ENCODE measurements around the gene NUP85.

DNA sequence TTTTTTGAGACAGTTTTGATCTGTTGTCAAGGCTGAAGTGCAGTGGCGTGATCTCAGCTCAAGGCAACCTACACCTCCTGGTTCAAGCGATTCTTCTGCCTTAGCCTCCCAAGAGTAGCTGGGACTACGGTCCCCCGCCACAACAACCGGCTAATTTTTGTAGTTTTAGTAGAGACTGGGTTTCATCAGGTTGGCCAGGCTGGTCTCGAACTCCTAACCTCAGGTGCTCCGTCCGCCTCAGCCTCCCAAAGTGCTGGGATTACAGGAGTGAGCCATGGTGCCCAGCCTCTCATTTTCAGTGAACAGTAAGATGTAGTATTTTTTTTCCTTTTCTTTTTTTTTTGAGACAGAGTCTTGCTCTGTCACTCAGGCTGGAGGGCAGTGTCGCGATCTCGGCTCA is 30.5 kb upstream of the NUP85 start:
- TF ChIP-seq, protein P1, sequence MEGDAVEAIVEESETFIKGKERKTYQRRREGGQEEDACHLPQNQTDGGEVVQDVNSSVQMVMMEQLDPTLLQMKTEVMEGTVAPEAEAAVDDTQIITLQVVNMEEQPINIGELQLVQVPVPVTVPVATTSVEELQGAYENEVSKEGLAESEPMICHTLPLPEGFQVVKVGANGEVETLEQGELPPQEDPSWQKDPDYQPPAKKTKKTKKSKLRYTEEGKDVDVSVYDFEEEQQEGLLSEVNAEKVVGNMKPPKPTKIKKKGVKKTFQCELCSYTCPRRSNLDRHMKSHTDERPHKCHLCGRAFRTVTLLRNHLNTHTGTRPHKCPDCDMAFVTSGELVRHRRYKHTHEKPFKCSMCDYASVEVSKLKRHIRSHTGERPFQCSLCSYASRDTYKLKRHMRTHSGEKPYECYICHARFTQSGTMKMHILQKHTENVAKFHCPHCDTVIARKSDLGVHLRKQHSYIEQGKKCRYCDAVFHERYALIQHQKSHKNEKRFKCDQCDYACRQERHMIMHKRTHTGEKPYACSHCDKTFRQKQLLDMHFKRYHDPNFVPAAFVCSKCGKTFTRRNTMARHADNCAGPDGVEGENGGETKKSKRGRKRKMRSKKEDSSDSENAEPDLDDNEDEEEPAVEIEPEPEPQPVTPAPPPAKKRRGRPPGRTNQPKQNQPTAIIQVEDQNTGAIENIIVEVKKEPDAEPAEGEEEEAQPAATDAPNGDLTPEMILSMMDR (conservative IDR thresholded peaks at IDR 0.05; ENCODE audit: low read depth, low read length): no peak
- TF ChIP-seq CEBPB (IDR thresholded peaks at IDR 0.05; ENCODE audit: low read depth, low read length) (no peak), BHLHE40 (IDR thresholded peaks at IDR 0.05; ENCODE audit: low read depth, low read length) (no peak), POLR2A (IDR thresholded peaks at IDR 0.05; ENCODE audit: low read depth, low read length) (no peak), MXI1 (IDR thresholded peaks at IDR 0.05; ENCODE audit: borderline replicate concordance, low read depth, low read length) (no peak), MAFK (IDR thresholded peaks at IDR 0.05; ENCODE audit: low read depth, low read length) (no peak), RAD21 (IDR thresholded peaks at IDR 0.05; ENCODE audit: low read length) (no peak), SMC3 (IDR thresholded peaks at IDR 0.05; ENCODE audit: low read depth, low read length) (no peak)
